Testis (tissue), 3 donors: ENCODE results near the gene IL6ST. TPM values are rescaled to one million over a fixed set of nuclear protein-coding genes. Genes with fewer than 3 reads are reported as not detected.
"Not testable (repeated sequence)": the region's sequence is repeated elsewhere in the genome, so short reads cannot be mapped to it uniquely, and the experiment has no call there.

Source experiments
- DNase-seq: peaks from one replicate; pipeline ENCODE4 v3.0.0-alpha.2; 2019
- H3K27ac ChIP-seq, 2 donors: fragments of 200-600 bp; sonication (generic); one replicate each; pipeline ENCODE4 v1.5.1; 2019
- H3K27me3 ChIP-seq: fragments of 200-600 bp; sonication (generic); one replicate; pipeline ENCODE4 v1.5.1; 2019
- H3K36me3 ChIP-seq: fragments of 200-600 bp; sonication (generic); one replicate; pipeline ENCODE4 v1.5.1; 2017; ENCODE audit warnings: low read depth; ENCODE audit errors: missing control alignments
- H3K4me1 ChIP-seq: fragments of 200-600 bp; sonication (generic); one replicate; pipeline ENCODE4 v1.5.1; 2019
- H3K4me3 ChIP-seq, 2 donors: fragments of 200-600 bp; sonication (generic); one replicate each; pipeline ENCODE4 v1.5.1; 2017 to 2019
- H3K9me3 ChIP-seq: fragments of 200-600 bp; sonication (generic); one replicate; pipeline ENCODE4 v1.5.1; 2017
- CTCF ChIP-seq, 3 experiments: fragments of 450-650 bp in 2 of 3; fragments of 200-600 bp in 1 of 3; sonication (generic) in 1 of 3; IDR thresholded peaks; one replicate each; pipeline ENCODE4 v1.5.1; 2016 to 2019; ENCODE audit warnings: antibody characterized with exemption in 3 of 3, mild to moderate bottlenecking in 2 of 3, moderate library complexity in 1 of 3
- POLR2A ChIP-seq: fragments of 450-650 bp; IDR thresholded peaks from one replicate; pipeline ENCODE4 v1.6.1; 2017; ENCODE audit warnings: antibody characterized with exemption, mild to moderate bottlenecking, moderate library complexity
- WGBS, 2 donors: methylation state at CpG; one replicate each; pipeline ENCODE4 v1.1.5; 2018; 5-methylcytosine and 5-hydroxymethylcytosine counted together
- intact Hi-C: fragments of 100-400 bp; cut with DNase I; formaldehyde crosslinking; loops from one replicate; pipeline ENCODE4 v1.15.1; 2023; ENCODE audit warnings: low total_unique reads
- polyA plus RNA-seq: library from polyadenylated mRNA; stranded (reverse); fragments of 350-450 nt; fragmentation: Illumina TruSeq; extraction: RNeasy Lipid Tissue Mini Kit (QIAGEN cat#74804); gene quantifications from one replicate; pipeline ENCODE4 v1.2.3, GENCODE V29; 2014; ENCODE audit warnings: low read depth, low replicate concordance; ENCODE audit not compliant: insufficient read depth
- total RNA-seq, 2 donors: library from RNA; depleted of rRNA; stranded (reverse); fragments of >200 nt; gene quantifications; one replicate each; pipeline ENCODE4 v1.2.3, GENCODE V29; 2016

Gene IL6ST
- total and polyA plus RNA-seq, 3 donors from 2014 or later, result 63.0 to 98.2 (median 83.1) TPM

- peaks cover 11% of the 10 kb centered on the region for H3K4me1 ChIP-seq
- no peaks in the 10 kb centered on the region for H3K9me3 ChIP-seq
- H3K27ac ChIP-seq, result no peak overlapping the region
- TF ChIP-seq CTCF (IDR thresholded peaks at IDR 0.05), result no peak
- TF ChIP-seq POLR2A, result no peak
- no peak for DNase-seq
- H3K36me3 ChIP-seq, result no peaks in the 10 kb centered on the region
- H3K27me3 ChIP-seq, result no peaks in the 10 kb centered on the region
- H3K4me3 ChIP-seq, result no peak overlapping the region
- intact Hi-C loops, result no loop called here
- WGBS, 2 donors, result 84 to 90% methylated on average over 7 of the region's 7 CpGs
These were observed 28.5 kb upstream of the IL6ST start for GRCh38 chr5:56023296-56023695.

- H3K27ac ChIP-seq, result no peak overlapping the region
These were observed 24.8 kb upstream of the IL6ST start for GRCh38 chr5:56019306-56020272.

GRCh38 chr5:56018832-56019231, 24.1 kb upstream of the IL6ST start:
- TF ChIP-seq POLR2A (no peak), CTCF (IDR thresholded peaks at IDR 0.05) (no peak)
- WGBS, 2 donors, result 53 to 60% methylated on average over 1 of the region's 1 CpG
- Histone ChIP-seq H3K27ac (no peak overlapping the region), H3K4me1 (peaks cover 5% of the 10 kb centered on the region), H3K27me3 (no peaks in the 10 kb centered on the region), H3K4me3 (no peak overlapping the region), H3K9me3 (no peaks in the 10 kb centered on the region), H3K36me3 (no peaks in the 10 kb centered on the region)
- DNase-seq, result no peak
- intact Hi-C loops, result no loop called here

More at GRCh38 chr5:56019306-56020272, 24.8 kb upstream of the IL6ST start:
- Histone ChIP-seq H3K4me1 (peaks cover 11% of the 10 kb centered on the region), H3K4me3 (no peak overlapping the region), H3K36me3 (no peaks in the 10 kb centered on the region), H3K9me3 (no peaks in the 10 kb centered on the region), H3K27me3 (no peaks in the 10 kb centered on the region)
- no peak for DNase-seq
- 75 to 76% methylated on average over 11 of the region's 11 CpGs for WGBS, 2 donors
- intact Hi-C loops, result no loop called here
- TF ChIP-seq POLR2A (no peak), CTCF (IDR thresholded peaks at IDR 0.05) (no peak)

- H3K4me3 ChIP-seq, result peak overlapping the region in 1 of 2 donors; percentile 17
- 55 to 59% methylated on average over 4 to 9 of the region's 26 CpGs for WGBS, 2 donors
- H3K36me3 ChIP-seq, H3K27ac ChIP-seq, DNase-seq, H3K4me1 ChIP-seq, intact Hi-C loops, H3K27me3 ChIP-seq, H3K9me3 ChIP-seq: not testable (repeated sequence)
These were observed 19.9 kb upstream of the IL6ST start for GRCh38 chr5:56014701-56015100.

DNA sequence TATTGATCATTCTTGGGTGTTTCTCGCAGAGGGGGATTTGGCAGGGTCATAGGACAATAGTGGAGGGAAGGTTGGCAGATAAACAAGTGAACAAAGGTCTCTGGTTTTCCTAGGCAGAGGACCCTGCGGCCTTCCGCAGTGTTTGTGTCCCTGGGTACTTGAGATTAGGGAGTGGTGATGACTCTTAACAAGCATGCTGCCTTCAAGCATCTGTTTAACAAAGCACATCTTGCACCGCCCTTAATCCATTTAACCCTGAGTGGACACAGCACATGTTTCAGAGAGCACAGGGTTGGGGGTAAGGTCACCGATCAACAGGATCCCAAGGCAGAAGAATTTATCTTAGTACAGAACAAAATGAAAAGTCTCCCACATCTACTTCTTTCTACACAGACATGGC, 19.2 kb upstream of the IL6ST start:
- 61 to 94% methylated on average over 2 of the region's 5 CpGs for WGBS, 2 donors
- H3K27me3 ChIP-seq, intact Hi-C loops, H3K36me3 ChIP-seq, DNase-seq, H3K4me1 ChIP-seq, H3K9me3 ChIP-seq, H3K4me3 ChIP-seq, H3K27ac ChIP-seq: not testable (repeated sequence)
